NB4 (cell line): Measurements from ENCODE around the gene ZNF737.

Experiments used
- CTCF ChIP-seq: IDR thresholded peaks from one replicate; pipeline ENCODE4 v1.5.1; 2012; ENCODE audit warnings: low read depth, low read length
- POLR2A ChIP-seq: IDR thresholded peaks from 2 replicates; pipeline ENCODE4 v1.6.1; 2011; ENCODE audit warnings: mild to moderate bottlenecking; ENCODE audit not compliant: insufficient read length; ENCODE audit errors: extremely low read depth
- TF ChIP-seq, protein P1 (sequence below): IDR thresholded peaks from 2 replicates; pipeline ENCODE4 v1.6.1; 2011; ENCODE audit warnings: low read depth, low read length

GRCh38 chr19:20503476-20503875, 62.1 kb downstream of the ZNF737 start:
- TF ChIP-seq CTCF (no peak), POLR2A (no peak)
- TF ChIP-seq, protein P1, sequence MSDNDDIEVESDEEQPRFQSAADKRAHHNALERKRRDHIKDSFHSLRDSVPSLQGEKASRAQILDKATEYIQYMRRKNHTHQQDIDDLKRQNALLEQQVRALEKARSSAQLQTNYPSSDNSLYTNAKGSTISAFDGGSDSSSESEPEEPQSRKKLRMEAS: no peak
